CD4-positive, alpha-beta T cell treated with Interleukin-17A for 4 hours (primary cell): Measurements from ENCODE around the gene CENPU.
"Not testable (repeated sequence)": the region's sequence is repeated elsewhere in the genome, so short reads cannot be mapped to it uniquely, and the experiment has no call there.

ENCODE experiments used
- DNase-seq: peaks from one replicate; pipeline ENCODE4 v3.0.0-alpha.2; 2020; ENCODE audit warnings: mixed read lengths

Gene CENPU

GRCh38 chr4:184750926-184751584 lies 17.2 kb upstream of the CENPU start:
- no peak for DNase-seq

- DNase-seq = no peak
These were observed 14.4 kb upstream of the CENPU start for GRCh38 chr4:184748251-184748652.

GRCh38 chr4:184747034-184747830 lies 13.3 kb upstream of the CENPU start:
- DNase-seq = no peak

- peak; percentile 83 for DNase-seq
These were observed 12.2 kb upstream of the CENPU start for GRCh38 chr4:184745831-184746795.

GRCh38 chr4:184744236-184744635 lies 10.3 kb upstream of the CENPU start:
- no peak for DNase-seq

GRCh38 chr4:184743650-184744049 lies 9.8 kb upstream of the CENPU start:
- no peak for DNase-seq

GRCh38 chr4:184741651-184742050 lies 7.8 kb upstream of the CENPU start:
- not testable (repeated sequence) for DNase-seq

GRCh38 chr4:184740980-184741391 lies 7.1 kb upstream of the CENPU start:
- DNase-seq = no peak

- DNase-seq = not testable (repeated sequence)
These were observed 5.7 kb upstream of the CENPU start for GRCh38 chr4:184739575-184739974.

GRCh38 chr4:184734758-184735157 lies 862 bp upstream of the CENPU start:
- DNase-seq = no peak

GRCh38 chr4:184732126-184732525 lies 1.8 kb downstream of the CENPU start:
- no peak for DNase-seq

- DNase-seq = no peak
These were observed 2.8 kb downstream of the CENPU start for GRCh38 chr4:184731056-184731455.

GRCh38 chr4:184729946-184730345 lies 4.0 kb downstream of the CENPU start:
- DNase-seq = no peak

GRCh38 chr4:184728858-184729257 lies 5.0 kb downstream of the CENPU start:
- DNase-seq = no peak

GRCh38 chr4:184727430-184727829 lies 6.5 kb downstream of the CENPU start:
- no peak for DNase-seq

GRCh38 chr4:184722798-184723197 lies 11.1 kb downstream of the CENPU start:
- no peak for DNase-seq

GRCh38 chr4:184721254-184721653 lies 12.6 kb downstream of the CENPU start:
- DNase-seq = no peak

GRCh38 chr4:184719407-184719806 lies 14.5 kb downstream of the CENPU start:
- no peak for DNase-seq

- no peak for DNase-seq
These were observed 18.4 kb downstream of the CENPU start for GRCh38 chr4:184715526-184715925.

- DNase-seq = no peak
These were observed 20.0 kb downstream of the CENPU start for GRCh38 chr4:184713887-184714286.

- DNase-seq = no peak
These were observed 21.6 kb downstream of the CENPU start for GRCh38 chr4:184712322-184712721.

- no peak for DNase-seq
These were observed 27.4 kb downstream of the CENPU start for GRCh38 chr4:184706453-184706852.

GRCh38 chr4:184705692-184706091 lies 28.2 kb downstream of the CENPU start:
- no peak for DNase-seq
